ENCODE measurements around the gene JAM2. TPM values are rescaled to one million over a fixed set of nuclear protein-coding genes. Genes with fewer than 3 reads are reported as not detected.
A peak's percentile ranks its signal among the peaks of the same experiment; 100 is the strongest.
"Not testable (repeated sequence)": the region's sequence is repeated elsewhere in the genome, so short reads cannot be mapped to it uniquely, and the experiment has no call there.

Gene JAM2
- total RNA-seq, 1 donor, result 0.81 TPM

DNA sequence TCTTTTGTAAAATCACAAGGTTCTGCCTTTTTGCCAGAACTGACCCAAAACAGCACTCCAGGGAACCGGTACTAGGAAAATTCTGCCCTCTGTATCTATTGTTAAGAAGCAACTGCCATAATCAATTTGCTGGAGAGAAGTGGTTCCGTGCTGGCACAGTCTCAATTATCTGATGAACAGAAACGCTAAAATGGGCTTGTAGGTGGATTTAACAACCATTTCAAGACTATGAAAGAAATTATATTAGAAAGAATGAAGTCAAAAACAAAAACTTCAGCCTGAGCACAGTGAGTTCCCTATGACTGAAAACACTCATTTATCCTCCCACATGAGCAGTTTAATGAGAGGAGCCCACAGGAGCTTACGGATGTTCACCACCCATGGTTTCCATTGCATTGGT, 4.4 kb downstream of the JAM2 start:
- DNase-seq (ENCODE audit: low read depth in 2 of 3, low spot score in 2 of 3), result no peak

DNA sequence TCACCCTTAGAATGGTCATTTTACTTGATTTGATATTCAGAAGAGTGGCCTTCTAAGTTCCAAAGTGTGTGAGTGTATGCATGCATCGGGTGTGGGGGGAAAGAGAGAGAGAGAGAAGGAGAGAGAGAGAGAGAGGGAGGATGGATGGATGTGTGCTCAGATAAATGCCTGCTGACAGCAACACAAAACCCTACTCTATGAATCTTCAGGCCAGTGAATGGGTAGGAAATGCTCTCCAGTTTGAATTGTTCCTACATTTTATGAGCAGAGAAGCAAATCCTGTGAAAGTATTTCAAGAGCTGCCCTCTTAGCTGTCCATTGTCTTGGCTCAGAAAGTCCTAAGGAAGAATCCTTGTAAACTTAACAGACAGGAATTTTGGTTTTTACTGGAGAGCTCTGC, 7.4 kb downstream of the JAM2 start:
- DNase-seq (ENCODE audit: low read depth in 2 of 3, low spot score in 2 of 3), result no peak

DNA sequence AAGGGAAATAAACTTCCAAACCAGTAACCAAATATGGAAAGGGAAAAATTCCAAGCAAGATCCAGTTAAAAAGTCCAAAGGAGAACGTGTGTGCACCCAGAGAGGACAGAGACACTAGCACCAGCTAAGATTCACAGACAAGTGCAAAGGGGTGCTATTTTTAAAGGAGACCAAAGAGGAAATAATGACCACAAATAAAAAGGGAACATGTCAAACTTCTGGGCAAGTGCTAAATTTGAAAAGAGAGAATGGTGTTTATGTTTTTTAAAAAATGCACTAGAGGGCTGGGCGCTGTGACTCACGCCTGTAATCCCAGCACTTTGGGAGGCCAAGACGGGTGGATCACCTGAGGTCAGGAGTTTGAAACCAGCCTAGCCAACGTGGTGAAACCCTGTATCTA, 8.6 kb downstream of the JAM2 start:
- DNase-seq (ENCODE audit: low read depth in 2 of 3, low spot score in 2 of 3), result peak in 2 of 3 donors; percentile 50 to 73

DNA sequence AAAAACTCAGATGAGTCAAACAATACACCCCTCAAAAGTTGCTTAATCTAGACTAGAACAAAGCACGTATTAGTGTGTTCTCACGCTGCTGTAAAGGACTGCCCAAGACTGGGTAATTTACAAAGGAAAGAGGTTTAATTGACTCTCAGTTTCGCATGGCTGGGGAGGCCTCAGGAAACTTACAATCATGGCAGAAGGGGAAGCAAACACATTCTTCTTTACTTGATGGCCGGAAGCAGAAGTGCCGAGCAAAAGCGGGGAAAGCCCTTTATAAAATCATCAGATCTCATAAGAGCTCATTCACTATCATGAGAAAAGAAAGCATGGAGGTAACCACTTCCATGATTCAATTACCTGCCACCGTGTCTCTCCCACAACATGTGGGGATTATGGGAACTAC, 10.1 kb downstream of the JAM2 start:
- peak in 2 of 3 donors; percentile 15 to 54 for DNase-seq (ENCODE audit: low read depth in 2 of 3, low spot score in 2 of 3)

DNA sequence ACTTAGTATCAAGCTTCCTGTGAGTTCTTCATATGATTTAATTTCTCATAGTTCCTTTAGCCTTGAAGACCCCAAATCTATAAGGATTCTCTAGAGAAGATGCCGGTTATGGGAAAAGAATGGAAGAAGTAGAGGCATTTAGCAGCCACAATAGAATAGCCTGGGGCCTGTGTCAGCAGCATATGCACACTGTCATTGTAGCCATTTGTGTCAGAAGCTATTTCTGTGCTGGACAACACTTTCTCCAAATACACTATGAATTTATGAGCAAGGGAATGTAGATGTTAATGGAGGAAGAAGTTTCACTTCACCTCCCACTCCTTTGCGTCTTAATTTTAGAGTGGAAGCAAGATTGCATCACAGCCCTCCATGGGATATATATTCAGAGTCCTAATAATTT, 17.4 kb downstream of the JAM2 start:
- no peak for DNase-seq (ENCODE audit: low read depth in 2 of 3, low spot score in 2 of 3)

DNA sequence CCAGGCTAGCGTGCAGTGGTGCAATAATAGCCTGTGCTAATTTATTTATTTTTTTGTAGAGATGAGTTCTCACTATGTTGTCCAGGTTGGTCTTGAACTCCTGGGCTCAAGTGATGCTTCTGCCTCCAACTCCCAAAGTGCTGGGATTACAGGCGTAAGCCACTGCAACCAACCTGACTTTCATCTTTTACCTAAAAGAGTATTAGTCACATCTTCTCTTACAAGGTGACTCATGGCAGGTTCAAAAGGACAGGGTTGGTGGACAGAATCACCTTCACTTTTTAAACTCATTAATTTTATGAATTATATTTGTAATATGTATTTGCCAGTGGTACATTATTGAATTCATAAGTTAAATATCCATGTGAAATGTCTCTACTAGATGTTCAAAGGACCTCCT, 18.1 kb downstream of the JAM2 start:
- no peak for DNase-seq (ENCODE audit: low read depth in 2 of 3, low spot score in 2 of 3)

DNA sequence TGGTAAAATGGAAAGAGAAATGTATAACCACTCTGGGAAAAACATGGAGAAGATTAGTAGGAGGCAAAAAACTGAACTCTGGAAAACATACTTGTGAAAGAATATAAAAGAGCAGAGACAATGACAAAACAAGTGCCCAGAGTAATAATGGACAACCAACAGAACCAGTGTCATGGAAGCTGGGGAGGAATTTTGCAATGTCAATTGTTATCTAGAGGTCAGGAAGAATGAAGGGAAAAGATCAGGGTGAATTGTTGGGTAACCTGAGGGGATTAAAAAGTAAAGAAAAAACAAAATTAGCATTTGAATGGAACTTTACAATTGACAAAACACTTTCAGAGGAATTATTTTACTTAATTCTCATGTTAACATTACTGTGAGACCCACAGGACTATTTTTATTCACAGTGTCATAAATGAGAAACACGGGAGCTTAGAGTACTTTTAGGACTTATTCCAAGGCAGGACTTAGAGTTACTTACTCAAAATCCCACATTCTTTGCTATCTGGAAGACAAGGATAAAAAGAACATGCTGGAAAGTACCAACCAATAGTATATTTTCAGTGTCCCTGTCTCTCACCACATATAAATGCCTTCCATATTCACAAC, 19.5 kb downstream of the JAM2 start:
- no peak for DNase-seq (ENCODE audit: low read depth in 2 of 3, low spot score in 2 of 3)

DNA sequence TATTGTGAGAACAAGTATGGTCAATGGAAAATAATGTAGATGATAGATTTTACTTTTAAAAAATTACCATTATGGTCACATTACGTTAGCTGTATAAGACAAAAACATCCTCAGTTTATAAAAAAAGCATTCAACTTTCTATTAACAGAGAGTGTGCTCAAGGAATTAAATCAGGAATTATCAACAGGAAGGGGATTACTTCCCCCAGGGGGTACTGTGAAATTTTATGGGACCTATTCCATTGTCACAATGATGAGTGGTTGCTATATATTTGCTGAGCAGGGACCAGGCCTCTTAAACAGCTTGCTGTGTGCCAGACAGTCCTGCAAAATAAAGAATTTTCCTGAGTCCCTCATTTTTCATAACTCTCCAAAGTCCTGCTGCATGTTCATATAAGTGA, 21.2 kb downstream of the JAM2 start:
- no peak for DNase-seq (ENCODE audit: low read depth in 2 of 3, low spot score in 2 of 3)

DNA sequence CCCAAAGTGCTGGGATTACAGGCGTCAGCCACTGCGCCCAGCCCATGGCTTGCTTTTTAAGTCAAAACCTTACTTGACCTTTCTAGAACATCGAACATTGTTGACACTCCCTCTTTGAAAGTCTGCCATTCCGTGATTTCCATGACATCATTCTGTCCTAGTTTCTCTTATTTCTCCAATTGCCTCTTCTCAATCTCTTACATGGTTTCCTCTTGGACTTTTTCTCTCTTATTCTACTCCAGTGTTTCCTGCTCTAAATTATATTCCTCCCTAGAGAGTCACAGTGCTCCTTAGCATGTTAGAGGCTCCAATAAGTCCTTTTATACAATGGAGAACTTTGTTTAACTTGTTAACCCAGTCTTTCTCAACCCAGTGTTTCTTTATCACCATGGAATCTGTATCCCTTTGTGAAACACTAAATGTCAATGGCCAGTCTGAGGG, 25.5 kb downstream of the JAM2 start:
- DNase-seq (ENCODE audit: low read depth in 2 of 3, low spot score in 2 of 3), result no peak

DNA sequence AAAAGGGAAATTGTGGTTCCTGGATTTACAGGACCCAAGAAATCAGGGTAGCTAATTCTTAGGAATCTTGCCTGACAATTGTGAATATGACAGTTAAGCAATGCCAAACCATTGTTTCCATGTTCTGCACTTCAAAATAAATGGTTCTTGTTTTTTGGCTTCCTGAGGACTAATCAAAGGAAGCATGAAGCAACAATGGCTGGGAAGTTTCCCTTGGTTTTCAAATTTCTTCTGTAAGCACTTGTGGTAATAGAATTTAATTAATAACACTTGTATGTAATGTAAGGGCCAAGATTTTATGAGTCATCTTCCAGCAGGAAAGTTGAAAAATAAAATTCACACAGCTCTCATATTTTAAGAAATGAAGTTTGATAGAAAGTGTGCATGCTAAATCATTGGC, 31.7 kb downstream of the JAM2 start:
- DNase-seq (ENCODE audit: low read depth in 2 of 3, low spot score in 2 of 3), result no peak

DNA sequence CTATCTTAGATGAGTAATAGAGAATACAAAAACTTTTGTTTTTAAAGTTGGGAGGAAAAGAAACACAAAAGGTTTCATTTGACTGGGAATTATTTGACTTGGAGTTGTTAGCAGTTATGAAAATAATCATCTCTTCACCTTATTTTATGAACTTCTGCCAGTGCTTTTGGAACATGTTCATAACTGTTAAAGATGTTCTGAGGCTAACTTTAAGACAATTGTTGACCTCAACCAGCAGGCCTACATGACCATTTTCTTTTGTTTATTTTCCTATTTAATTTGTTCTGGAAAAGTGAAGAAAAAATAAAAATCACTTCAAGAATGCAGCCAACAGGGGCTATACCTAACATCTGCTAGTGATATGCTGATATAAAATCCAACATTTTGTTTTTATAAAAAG, 37.4 kb downstream of the JAM2 start:
- no peak for DNase-seq (ENCODE audit: low read depth in 2 of 3, low spot score in 2 of 3)

DNA sequence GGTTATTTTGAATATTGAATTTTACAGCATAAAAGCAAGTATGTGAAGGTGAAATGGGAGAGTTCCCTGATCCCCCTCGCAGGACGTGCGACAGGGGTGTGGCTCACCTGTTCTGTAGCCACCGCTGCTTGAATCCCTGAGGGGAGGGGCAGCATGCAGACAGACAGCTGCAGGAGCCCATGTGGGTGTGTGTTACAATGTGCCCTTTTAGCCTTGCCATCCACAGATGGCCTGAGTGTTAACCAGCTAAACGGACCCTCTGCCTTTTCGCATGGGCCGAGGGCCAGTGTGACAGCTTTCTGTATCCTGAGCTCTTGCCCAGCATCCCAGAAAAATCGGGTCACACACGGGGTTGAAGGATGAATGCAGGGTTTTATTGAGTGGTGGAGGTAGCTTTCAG, 43.3 kb downstream of the JAM2 start:
- DNase-seq (ENCODE audit: low read depth in 2 of 3, low spot score in 2 of 3), result no peak

DNA sequence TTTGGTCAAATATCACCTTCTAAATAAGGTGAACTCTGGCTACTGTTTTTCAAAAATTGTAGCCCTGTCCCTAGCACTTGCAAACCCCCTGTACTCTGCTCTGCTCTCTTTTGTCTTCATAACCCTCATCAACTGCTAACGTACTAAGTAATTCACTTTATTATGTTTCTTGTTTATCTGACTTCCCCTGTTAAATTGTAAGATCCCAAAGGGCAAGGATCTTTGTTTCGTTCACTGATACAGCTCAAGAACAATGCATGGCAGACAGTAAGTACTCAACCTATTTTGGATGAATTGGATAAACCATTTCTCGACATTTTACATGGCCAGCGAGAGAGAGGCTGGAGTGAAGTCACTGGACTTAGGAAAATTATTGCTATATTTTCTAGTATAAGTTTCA, 48.7 kb downstream of the JAM2 start:
- DNase-seq (ENCODE audit: low read depth in 2 of 3, low spot score in 2 of 3), result no peak

DNA sequence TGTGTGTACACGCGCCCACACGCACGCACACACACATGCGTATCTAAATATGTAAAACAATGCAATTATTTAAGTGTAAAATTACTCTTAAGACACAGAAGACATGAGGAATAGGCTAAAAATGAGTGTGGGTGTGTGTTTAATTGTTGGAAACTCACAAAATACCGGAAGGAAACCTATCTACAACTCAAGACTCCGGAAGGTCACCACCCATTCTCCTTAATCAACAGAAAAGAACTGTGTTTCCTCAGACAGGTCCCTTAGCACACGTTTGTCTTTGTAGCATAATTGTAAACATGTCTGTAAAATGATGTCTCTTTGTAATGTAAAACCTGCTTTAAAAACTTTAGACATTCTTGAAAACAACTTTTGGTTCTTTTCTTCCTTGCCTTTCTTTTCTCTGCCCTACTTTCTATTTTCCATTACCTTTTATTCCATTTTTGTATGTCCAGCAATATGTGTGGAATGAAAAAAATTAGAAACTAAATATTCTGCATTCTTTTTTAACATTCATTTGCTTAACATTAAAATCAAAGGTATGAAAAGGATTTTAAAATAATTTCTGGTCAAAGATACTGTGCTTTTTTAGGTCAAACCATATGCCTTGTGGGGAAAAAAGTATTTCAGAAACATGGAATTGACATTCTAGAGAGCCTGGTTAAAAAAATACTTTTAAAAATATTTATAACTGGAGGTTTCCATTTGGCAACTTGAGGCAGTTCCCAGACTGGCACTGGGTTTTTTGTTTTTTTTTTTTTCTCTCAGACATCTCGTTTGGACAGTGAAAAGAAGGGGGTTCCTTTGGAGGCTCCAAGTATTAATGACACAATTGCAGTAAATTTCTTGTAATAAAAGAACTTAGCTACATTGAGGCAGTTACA, 49.5 kb downstream of the JAM2 start:
- DNase-seq (ENCODE audit: low read depth in 2 of 3, low spot score in 2 of 3), result no peak

DNA sequence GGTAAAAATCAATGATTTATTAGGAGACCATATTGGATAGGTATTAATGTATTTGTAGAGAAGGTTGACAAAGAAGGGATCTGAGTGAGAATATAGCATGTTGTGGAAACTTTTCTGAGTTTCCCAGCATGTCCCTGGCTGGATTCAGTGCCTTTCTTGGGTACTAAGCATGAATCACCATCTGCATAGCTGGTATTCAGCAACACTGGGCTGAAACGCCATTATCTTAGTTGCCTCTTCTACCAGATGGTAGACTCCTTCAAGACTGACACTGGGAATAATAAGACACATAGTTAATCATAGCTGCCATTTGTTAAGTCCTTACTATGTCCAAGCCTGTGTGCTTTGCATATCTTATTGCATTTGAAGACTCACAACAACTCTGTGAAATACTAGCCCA, 50.2 kb downstream of the JAM2 start:
- no peak for DNase-seq (ENCODE audit: low read depth in 2 of 3, low spot score in 2 of 3)

DNA sequence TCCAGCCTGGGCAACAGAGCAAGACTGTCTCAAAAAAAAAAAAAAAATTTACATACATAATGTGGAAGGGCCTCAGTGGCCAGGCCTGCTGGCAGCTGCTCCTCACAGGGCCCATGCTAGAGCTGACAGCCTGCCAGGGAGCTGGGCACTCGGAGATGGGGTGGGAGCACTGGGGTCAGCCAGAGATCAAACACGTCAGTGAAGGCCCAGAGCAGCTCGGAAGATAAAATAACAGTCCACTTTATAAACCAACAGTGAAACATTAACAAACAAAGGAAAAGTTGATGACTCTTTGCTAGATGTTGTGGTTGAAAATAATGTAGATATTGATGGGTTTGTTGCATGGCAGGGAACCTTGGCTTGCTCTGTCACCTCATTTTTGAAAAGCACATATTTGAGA, 52.9 kb downstream of the JAM2 start:
- no peak for DNase-seq (ENCODE audit: low read depth in 2 of 3, low spot score in 2 of 3)

DNA sequence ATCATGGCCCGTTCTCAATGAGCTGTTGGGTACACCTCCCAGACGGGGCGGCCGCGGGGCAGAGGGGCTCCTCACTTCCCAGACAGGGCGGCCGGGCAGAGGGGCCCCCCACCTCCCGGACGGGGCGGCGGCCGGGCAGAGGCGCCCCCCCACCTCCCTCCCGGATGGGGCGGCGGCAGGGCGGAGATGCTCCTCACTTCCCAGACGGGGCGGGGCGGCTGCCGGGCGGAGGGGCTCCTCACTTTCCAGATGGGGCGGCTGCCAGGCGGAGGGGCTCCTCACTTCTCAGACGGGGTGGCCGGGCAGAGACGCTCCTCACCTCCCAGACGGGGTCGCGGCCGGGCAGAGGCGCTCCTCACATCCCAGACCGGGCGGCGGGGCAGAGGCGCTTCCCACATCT, 56.4 kb downstream of the JAM2 start:
- not testable (repeated sequence) for DNase-seq (ENCODE audit: low read depth in 2 of 3, low spot score in 2 of 3)

DNA sequence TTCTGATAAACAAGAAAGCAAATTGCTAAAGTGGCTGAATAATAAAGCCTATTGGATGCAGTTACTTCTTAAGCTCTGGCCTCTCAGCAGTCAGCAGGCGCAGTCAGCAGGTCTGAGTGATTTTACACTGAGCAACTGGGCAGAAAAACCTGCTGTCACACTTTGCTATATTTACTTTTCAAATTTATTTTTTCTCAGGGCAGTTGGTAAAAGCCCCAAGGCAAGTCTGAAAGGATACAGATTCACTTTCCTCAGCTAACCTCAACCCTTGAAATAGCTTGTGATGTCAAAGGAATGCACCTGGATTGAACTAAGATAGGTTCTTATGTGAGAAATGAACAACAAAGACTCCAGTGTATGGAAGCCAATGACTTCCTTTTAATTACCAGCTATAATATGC, 61.7 kb downstream of the JAM2 start:
- no peak for DNase-seq (ENCODE audit: low read depth in 2 of 3, low spot score in 2 of 3)

DNA sequence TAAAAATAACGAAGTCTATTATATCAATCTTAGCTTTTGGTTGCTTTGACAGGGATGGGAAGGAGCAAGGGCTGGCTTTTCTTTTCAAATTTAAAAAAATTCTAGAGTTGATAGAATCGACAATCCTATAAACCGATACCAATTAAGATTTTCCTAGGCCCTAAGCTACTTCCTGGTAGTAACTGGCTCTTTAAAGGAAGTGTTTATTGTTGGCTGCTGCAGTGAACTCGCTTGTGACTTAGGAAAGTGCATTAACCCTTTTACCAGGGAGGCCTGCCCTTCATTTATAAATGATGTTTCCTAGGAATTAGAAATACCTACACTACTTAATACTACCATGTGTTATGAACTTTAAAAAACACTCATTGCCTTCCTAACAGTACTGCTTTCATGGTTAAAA, 62.5 kb downstream of the JAM2 start:
- no peak for DNase-seq (ENCODE audit: low read depth in 2 of 3, low spot score in 2 of 3)

DNA sequence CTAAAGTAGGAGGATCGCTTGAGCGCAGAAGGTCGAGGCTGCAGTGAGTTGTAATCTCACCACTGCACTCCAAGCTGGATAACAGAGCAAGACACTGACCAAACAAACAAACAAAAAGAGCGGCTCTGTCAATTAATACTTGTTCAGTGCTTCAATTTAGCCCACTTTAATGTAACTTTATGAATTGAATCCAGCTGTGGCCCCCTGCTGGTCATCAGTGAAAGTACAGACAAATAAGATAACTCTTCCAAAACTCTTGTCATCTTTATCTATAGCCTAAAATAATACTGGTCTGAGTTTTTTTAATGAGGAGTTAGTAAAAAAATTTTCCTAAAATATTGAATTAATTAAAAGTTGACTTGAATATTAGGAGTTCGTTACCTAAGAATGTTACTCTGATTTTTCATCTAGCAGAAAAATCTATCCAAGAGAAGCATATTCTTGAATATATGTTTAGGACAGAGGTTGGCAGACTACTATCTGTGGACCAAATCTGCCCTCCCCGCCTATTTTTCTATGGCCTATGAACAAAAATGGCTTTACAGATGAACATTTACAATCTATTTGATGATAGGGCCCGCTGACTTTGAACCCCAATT, 69.5 kb downstream of the JAM2 start:
- peak; percentile 18 to 78 (median 46) for DNase-seq (ENCODE audit: low read depth in 2 of 3, low spot score in 2 of 3)

DNA sequence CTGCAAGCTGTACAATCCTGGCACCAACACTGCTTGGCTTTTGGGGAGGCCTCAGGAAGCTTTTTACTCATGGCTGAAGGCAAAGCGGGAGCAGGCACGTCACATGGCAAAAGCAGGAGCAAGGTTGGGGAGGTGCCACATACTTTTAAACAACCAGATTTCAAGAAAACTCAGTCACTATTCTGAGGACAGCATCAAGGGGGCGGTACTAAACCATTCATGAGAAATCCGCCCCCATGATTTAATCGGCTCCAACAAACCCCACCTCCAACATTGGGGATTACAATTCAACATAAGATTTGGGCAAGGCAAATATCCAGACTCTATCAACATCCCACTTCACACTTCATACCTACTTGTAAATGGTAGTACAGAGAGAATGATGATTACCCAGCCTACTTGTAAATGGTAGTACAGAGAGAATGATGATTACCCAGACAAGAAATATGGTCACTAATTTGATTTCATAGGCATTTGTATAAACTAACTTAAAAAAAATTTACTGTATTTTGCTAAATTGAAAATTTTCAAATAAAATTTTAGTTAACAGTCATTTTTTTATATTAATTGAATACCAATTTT, 70.7 kb downstream of the JAM2 start:
- no peak for DNase-seq (ENCODE audit: low read depth in 2 of 3, low spot score in 2 of 3)

DNA sequence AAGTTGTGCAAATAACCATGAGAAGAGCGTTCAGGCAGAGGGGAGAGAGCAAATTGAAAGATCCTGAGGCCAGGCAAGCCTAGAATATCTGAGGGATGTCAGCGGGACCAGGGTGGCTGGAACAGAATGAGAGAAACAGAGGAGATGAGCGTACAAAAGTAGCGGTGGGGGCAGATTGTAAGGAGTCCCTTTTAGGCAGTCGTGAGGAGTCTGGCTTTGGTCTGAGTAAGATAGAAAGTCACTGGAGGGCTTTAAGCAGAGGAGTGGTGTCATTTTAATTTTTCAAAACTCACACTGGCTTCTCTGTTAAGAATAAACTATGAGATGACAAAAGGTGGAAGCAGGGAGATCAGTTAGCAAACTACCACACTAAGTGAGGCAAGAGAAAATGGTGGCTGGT, 71.5 kb downstream of the JAM2 start:
- no peak for DNase-seq (ENCODE audit: low read depth in 2 of 3, low spot score in 2 of 3)

Measured in hematopoietic multipotent progenitor cell (in vitro differentiated cells).